Panc1 (cell line): Measurements from ENCODE around the gene MTNR1B.

ENCODE experiments used
- CTCF ChIP-seq: fragments of 450-650 bp; IDR thresholded peaks from 2 replicates; pipeline ENCODE4 v1.5.1; 2017; ENCODE audit warnings: mild to moderate bottlenecking
- POLR2AphosphoS5 ChIP-seq: IDR thresholded peaks from 2 replicates; pipeline ENCODE4 v1.6.1; 2012; ENCODE audit warnings: mild to moderate bottlenecking, low read depth, low read length, moderate library complexity
- REST ChIP-seq, 2 experiments: IDR thresholded peaks; 2 replicates each; pipeline ENCODE4 v1.6.1; 2011 to 2012; ENCODE audit warnings: low read depth in 2 of 2, control low read depth in 1 of 2, low read length in 1 of 2, mild to moderate bottlenecking in 1 of 2, moderate library complexity in 1 of 2; ENCODE audit not compliant: insufficient read depth in 1 of 2
- SIN3A ChIP-seq: IDR thresholded peaks from 2 replicates; pipeline ENCODE4 v1.6.1; 2012; ENCODE audit warnings: low read depth, mild to moderate bottlenecking, low read length, moderate library complexity, borderline replicate concordance; ENCODE audit not compliant: insufficient read depth
- TCF7L2 ChIP-seq: IDR thresholded peaks from 2 replicates; pipeline ENCODE4 v1.6.1; 2011; ENCODE audit warnings: mild to moderate bottlenecking, low read depth, low read length, inconsistent platforms

- TF ChIP-seq TCF7L2 (no peak), POLR2AphosphoS5 (no peak), CTCF (no peak), REST (IDR thresholded peaks at IDR 0.05; ENCODE audit: insufficient read depth in 1 of 2, low read depth in 2 of 2, low read length in 1 of 2) (no peak), SIN3A (no peak)
Measured at GRCh38 chr11:92946707-92947106, 22.7 kb upstream of the MTNR1B start.
